CD4-positive, alpha-beta T cell (primary cell): ENCODE measurements around the gene CREG1. TPM values are rescaled to one million over a fixed set of nuclear protein-coding genes. Genes with fewer than 3 reads are reported as not detected.

Experiments
- ATAC-seq: fragments of 200-7000 bp; cut with Tn5 transposase; one replicate; pipeline ENCODE4 v1.10.0; 2022; ENCODE audit warnings: mild to moderate bottlenecking; ENCODE audit not compliant: poor library complexity
- CTCF ChIA-PET: fragments of 350-600 bp; sonication (Branson Sonifier 250); formaldehyde crosslinking; loops from one replicate; lab custom pipeline; 2021; ENCODE audit warnings: antibody characterized with exemption, inconsistent platforms; lab: Charles Lee
- POLR2A ChIA-PET: fragments of 350-600 bp; sonication (Branson Sonifier 250); formaldehyde crosslinking; loops from one replicate; lab custom pipeline; 2021; ENCODE audit warnings: antibody characterized with exemption, inconsistent platforms; lab: Charles Lee
- DNase-seq, 14 experiments: peaks; one replicate each; pipeline ENCODE4 v3.0.0-alpha.2; 2013 to 2020; ENCODE audit warnings: mixed read lengths in 2 of 14
- H3K27ac ChIP-seq, 2 donors: one replicate each; pipeline versions ENCODE4 v1.5.1 to v1.7.0; 2013; ENCODE audit warnings: low read length in 2 of 2, low read depth in 1 of 2, mild to moderate bottlenecking in 1 of 2
- H3K27me3 ChIP-seq, 2 experiments: 1 replicate in 1 of 2; 2 replicates in 1 of 2; pipeline versions ENCODE4 v1.6.1 to v1.7.0; 2013; ENCODE audit warnings: low read length in 2 of 2, control low read depth in 1 of 2, mild to moderate bottlenecking in 1 of 2, moderate library complexity in 1 of 2; ENCODE audit not compliant: insufficient read depth in 2 of 2, control insufficient read depth in 1 of 2
- H3K36me3 ChIP-seq: one replicate; pipeline ENCODE4 v1.6.1; 2013; ENCODE audit warnings: low read length, control low read depth; ENCODE audit not compliant: insufficient read depth
- H3K4me1 ChIP-seq: one replicate; pipeline ENCODE4 v1.6.1; 2013; ENCODE audit warnings: low read length, control low read depth; ENCODE audit not compliant: insufficient read depth
- H3K4me3 ChIP-seq: one replicate; pipeline ENCODE4 v1.5.1; 2013; ENCODE audit warnings: mild to moderate bottlenecking, low read length, moderate library complexity
- H3K9me3 ChIP-seq, 2 experiments: 1 replicate in 1 of 2; 2 replicates in 1 of 2; pipeline versions ENCODE4 v1.6.1 to v1.7.0; 2013; ENCODE audit warnings: low read length in 2 of 2, mild to moderate bottlenecking in 2 of 2, control low read depth in 1 of 2, moderate library complexity in 1 of 2; ENCODE audit not compliant: control insufficient read depth in 1 of 2, insufficient read depth in 1 of 2
- H3K27ac Mint-ChIP-seq: one replicate; pipeline ENCODE4 v1.8.0; 2020; ENCODE audit warnings: mixed read lengths
- H3K27me3 Mint-ChIP-seq: one replicate; pipeline ENCODE4 v1.8.0; 2021; ENCODE audit warnings: mixed read lengths
- H3K36me3 Mint-ChIP-seq: one replicate; pipeline ENCODE4 v1.8.0; 2021; ENCODE audit warnings: low read depth, mixed read lengths
- H3K4me1 Mint-ChIP-seq: one replicate; pipeline ENCODE4 v1.8.0; 2021; ENCODE audit warnings: low read depth, mixed read lengths
- H3K4me3 Mint-ChIP-seq: one replicate; pipeline ENCODE4 v1.8.0; 2020; ENCODE audit warnings: mild to moderate bottlenecking, mixed read lengths
- H3K9me3 Mint-ChIP-seq: one replicate; pipeline ENCODE4 v1.8.0; 2020; ENCODE audit warnings: mixed read lengths
- intact Hi-C, 2 experiments: fragments of 100-400 bp; cut with DNase I in 1 of 2; cut with micrococcal nuclease in 1 of 2; formaldehyde crosslinking; loops; one replicate each; pipeline versions ENCODE4 v1.15.1 to v1.9.0; 2023 to 2025; cut with DNase I, micrococcal nuclease
- total RNA-seq, 174 experiments: library from RNA in 2 of 174; stranded (reverse) in 2 of 174; gene quantifications; one replicate each; pipeline ENCODE4 v1.2.3 and lab custom pipeline; 2021 to 2026
- TF ChIP-seq, protein P1 (sequence below): fragments of 200-600 bp; IDR thresholded peaks from one replicate; pipeline ENCODE4 v1.8.0; 2022; ENCODE audit warnings: antibody characterized with exemption, mild to moderate bottlenecking

The CREG1 gene
- total RNA-seq, 2 experiments from 2014 or later = 10.7 to 11.2 TPM

DNA sequence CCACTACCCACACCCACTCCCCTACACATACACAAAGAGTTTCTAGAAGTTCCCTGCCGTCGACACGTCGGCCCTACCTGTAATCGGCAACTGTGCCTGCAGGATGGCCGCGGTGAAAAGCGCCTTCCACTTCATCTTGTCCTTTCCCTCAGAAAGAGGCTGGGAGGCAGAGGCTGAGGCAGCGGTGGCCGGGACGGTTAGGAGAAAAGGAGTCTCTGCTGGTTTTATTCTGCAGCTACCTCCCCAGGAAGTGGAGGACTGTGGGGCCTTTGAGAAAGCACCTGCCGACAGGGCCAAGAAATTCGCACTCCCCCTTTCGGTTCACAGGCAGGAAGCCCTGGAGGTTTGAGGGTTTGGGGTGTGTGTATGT, 35.2 kb downstream of the CREG1 start, which contains the start of gene CD247:
TSS of gene CD247 (minus strand) at position 199 of the 370 bp plus-strand sequence. CDS start at position 135, 64 bp downstream.
- H3K9me3 ChIP-seq = no peaks in the 10 kb centered on the region
- ChIA-PET CTCF (interaction anchor here (0.6 to 5.3 kb wide), 18 partner anchors 9 to 298 kb away, joined by 3 to 32 read pairs (median 5); partner anchors contain the start of genes CREG1 and POU2F1), POLR2A (interaction anchor here (0.7 to 8.0 kb wide), 28 partner anchors 9 to 643 kb away, joined by 3 to 203 read pairs (median 8); partner anchors contain the start of genes CREG1, DCAF6, GPA33 and POU2F1)
- H3K36me3 ChIP-seq = peaks cover 14% of the 10 kb centered on the region
- intact Hi-C loops = loop anchor here in 1 of 2 experiments (1.0 to 5.0 kb wide), 2 partner anchors 26 to 36 kb away; no protein-coding TSS in a partner anchor
- H3K27ac ChIP-seq = peak within 1 kb of the TSS; percentile 91 to 96
- peaks cover 67% of the 10 kb centered on the region for H3K4me1 Mint-ChIP-seq
- peak; percentile 69 for ATAC-seq
- H3K4me3 Mint-ChIP-seq = peak within 1 kb of the TSS; percentile 99
- TF ChIP-seq, protein P1, sequence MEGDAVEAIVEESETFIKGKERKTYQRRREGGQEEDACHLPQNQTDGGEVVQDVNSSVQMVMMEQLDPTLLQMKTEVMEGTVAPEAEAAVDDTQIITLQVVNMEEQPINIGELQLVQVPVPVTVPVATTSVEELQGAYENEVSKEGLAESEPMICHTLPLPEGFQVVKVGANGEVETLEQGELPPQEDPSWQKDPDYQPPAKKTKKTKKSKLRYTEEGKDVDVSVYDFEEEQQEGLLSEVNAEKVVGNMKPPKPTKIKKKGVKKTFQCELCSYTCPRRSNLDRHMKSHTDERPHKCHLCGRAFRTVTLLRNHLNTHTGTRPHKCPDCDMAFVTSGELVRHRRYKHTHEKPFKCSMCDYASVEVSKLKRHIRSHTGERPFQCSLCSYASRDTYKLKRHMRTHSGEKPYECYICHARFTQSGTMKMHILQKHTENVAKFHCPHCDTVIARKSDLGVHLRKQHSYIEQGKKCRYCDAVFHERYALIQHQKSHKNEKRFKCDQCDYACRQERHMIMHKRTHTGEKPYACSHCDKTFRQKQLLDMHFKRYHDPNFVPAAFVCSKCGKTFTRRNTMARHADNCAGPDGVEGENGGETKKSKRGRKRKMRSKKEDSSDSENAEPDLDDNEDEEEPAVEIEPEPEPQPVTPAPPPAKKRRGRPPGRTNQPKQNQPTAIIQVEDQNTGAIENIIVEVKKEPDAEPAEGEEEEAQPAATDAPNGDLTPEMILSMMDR = peak; percentile 65
- H3K27ac Mint-ChIP-seq = peak within 1 kb of the TSS; percentile 100
- peaks cover 55% of the 10 kb centered on the region for H3K36me3 Mint-ChIP-seq
- no peaks in the 10 kb centered on the region for H3K27me3 Mint-ChIP-seq
- no peaks in the 10 kb centered on the region for H3K27me3 ChIP-seq
- no peaks in the 10 kb centered on the region for H3K9me3 Mint-ChIP-seq
- peak; percentile 66 to 93 (median 77) for DNase-seq
- H3K4me3 ChIP-seq = peak within 1 kb of the TSS; percentile 89
- peaks cover 29% of the 10 kb centered on the region for H3K4me1 ChIP-seq

DNA sequence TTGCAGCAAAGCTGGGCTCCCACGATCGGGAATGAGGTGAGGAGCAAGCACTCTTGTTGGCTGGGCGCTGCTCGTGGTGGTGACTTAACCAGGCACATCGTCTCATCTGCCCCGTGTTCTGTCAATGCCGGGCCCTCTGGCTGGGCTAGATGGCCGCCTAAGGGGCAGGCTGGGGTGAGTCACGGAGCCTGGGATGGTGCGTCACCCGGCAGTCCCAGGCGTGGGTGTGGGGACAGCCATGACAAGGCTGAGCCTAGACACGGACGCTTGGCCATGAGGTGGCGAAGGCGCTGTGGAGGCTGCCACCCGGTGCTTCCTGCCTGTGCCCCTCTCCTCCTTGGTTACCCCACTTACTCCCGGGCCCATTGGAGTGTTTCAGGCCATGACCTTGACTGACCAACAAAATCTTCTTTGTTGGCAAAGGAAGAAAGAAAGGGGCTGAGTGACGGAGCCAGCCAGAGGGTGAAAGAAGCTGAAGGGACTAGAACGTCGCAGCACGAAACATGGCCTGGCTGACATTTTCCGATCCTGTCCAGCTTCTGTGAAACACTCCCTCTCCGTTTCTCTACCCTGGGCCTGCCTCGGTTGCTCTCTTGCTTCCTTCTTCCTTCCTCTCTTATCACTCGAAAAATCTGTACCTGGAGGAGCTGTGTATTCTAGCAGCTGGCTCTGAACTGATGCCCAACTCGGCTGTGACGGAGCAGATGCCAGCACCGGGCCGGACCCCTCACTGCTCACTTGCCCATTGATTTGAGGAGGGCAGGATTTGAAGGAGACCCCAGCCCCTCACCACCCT, 35.8 kb downstream of the CREG1 start:
- CTCF ChIA-PET = interaction anchor here (1.0 to 5.3 kb wide), 18 partner anchors 9 to 297 kb away, joined by 3 to 32 read pairs (median 5); partner anchors contain the start of genes CREG1 and POU2F1
- Histone ChIP-seq H3K27me3 (no peaks in the 10 kb centered on the region), H3K27ac (peak overlapping the region; percentile 91 to 96), H3K4me3 (peak overlapping the region; percentile 89), H3K36me3 (peaks cover 18% of the 10 kb centered on the region), H3K9me3 (no peaks in the 10 kb centered on the region), H3K4me1 (peaks cover 31% of the 10 kb centered on the region)
- peak overlapping the region; percentile 100 for H3K27ac Mint-ChIP-seq
- H3K4me1 Mint-ChIP-seq = peaks cover 69% of the 10 kb centered on the region
- no peaks in the 10 kb centered on the region for H3K9me3 Mint-ChIP-seq
- DNase-seq = peak; percentile 70 to 93 (median 83)
- peak; percentile 71 for ATAC-seq
- H3K4me3 Mint-ChIP-seq = peak overlapping the region; percentile 99
- no peaks in the 10 kb centered on the region for H3K27me3 Mint-ChIP-seq
- TF ChIP-seq, protein P1 = no peak
- intact Hi-C loops = loop anchor here (1.0 to 5.0 kb wide), 4 partner anchors 25 to 71 kb away; no protein-coding TSS in a partner anchor
- peaks cover 58% of the 10 kb centered on the region for H3K36me3 Mint-ChIP-seq
- POLR2A ChIA-PET = interaction anchor here (0.6 to 8.0 kb wide), 33 partner anchors 8 to 642 kb away, joined by 3 to 203 read pairs (median 7); partner anchors contain the start of genes CREG1, DCAF6, GPA33 and POU2F1
